Thyroid gland (tissue), 4 donors: ENCODE measurements around the gene WFIKKN1. TPM values are rescaled to one million over a fixed set of nuclear protein-coding genes. Genes with fewer than 3 reads are reported as not detected.

Experiments used
- DNase-seq, 2 donors: peaks; one replicate each; pipeline ENCODE4 v3.0.0-alpha.2; 2019
- H3K27ac ChIP-seq, 3 donors: fragments of 200-600 bp; sonication (generic); 1 replicate in 2 of 3; 2 replicates in 1 of 3; pipeline ENCODE4 v1.5.1; 2016 to 2019; ENCODE audit warnings: mild to moderate bottlenecking in 1 of 3, moderate library complexity in 1 of 3
- H3K27me3 ChIP-seq: fragments of 200-600 bp; sonication (generic); one replicate; pipeline ENCODE4 v1.5.1; 2019
- H3K36me3 ChIP-seq, 2 donors: fragments of 200-600 bp; sonication (generic); one replicate each; pipeline ENCODE4 v1.5.1; 2016 to 2019
- H3K4me1 ChIP-seq, 2 donors: fragments of 200-600 bp; sonication (generic); one replicate each; pipeline ENCODE4 v1.5.1; 2017 to 2019
- H3K4me3 ChIP-seq, 3 donors: fragments of 200-600 bp; sonication (generic); replicated peaks in 1 of 3; 1 replicate in 2 of 3; 2 replicates in 1 of 3; pipeline ENCODE4 v1.5.1; 2016; ENCODE audit warnings: mild to moderate bottlenecking in 1 of 3
- H3K9me3 ChIP-seq: fragments of 200-600 bp; sonication (generic); one replicate; pipeline ENCODE4 v1.5.1; 2017
- CTCF ChIP-seq, 6 experiments: fragments of 200-600 bp in 3 of 6; fragments of 450-650 bp in 3 of 6; sonication (generic) in 3 of 6; IDR thresholded peaks; one replicate each; pipeline ENCODE4 v1.5.1; 2016 to 2019; ENCODE audit warnings: antibody characterized with exemption in 6 of 6, mild to moderate bottlenecking in 2 of 6, inconsistent platforms in 1 of 6, moderate library complexity in 1 of 6
- POLR2A ChIP-seq, 2 donors: fragments of 450-650 bp; IDR thresholded peaks; one replicate each; pipeline ENCODE4 v1.6.1; 2017; ENCODE audit warnings: antibody characterized with exemption in 2 of 2, mild to moderate bottlenecking in 2 of 2, moderate library complexity in 1 of 2
- WGBS, 2 donors: methylation state at CpG; one replicate each; pipeline ENCODE4 v1.1.5; 2017; 5-methylcytosine and 5-hydroxymethylcytosine counted together
- intact Hi-C: fragments of 100-400 bp; cut with DNase I; formaldehyde crosslinking; loops from one replicate; pipeline ENCODE4 v1.15.1; 2023
- total RNA-seq, 4 donors: library from RNA; depleted of rRNA; stranded (reverse); fragments of >200 nt; gene quantifications; one replicate each; pipeline ENCODE4 v1.2.3, GENCODE V29; 2016

WFIKKN1 gene
- total RNA-seq, 4 donors from 2014 or later, result 0.13 to 1.8 (median 0.77) TPM

GRCh38 chr16:647173-647902 is 16.6 kb downstream of the WFIKKN1 start:
- TF ChIP-seq POLR2A (IDR thresholded peaks at IDR 0.05), result no peak
- TF ChIP-seq CTCF (IDR thresholded peaks at IDR 0.05), result no peak
- Histone ChIP-seq H3K27ac (peak overlapping the region in 2 of 3 donors; percentile 71 to 92), H3K4me3 (no peak overlapping the region), H3K27me3 (no peaks in the 10 kb centered on the region), H3K36me3 (peaks cover 0 to 5% of the 10 kb centered on the region in 2 donors), H3K4me1 (peaks cover 51 to 67% of the 10 kb centered on the region in 2 donors), H3K9me3 (no peaks in the 10 kb centered on the region)
- peak; percentile 42 to 48 for DNase-seq
- 79 to 87% methylated on average over 13 of the region's 25 CpGs for WGBS, 2 donors
- intact Hi-C loops, result no loop called here

- Histone ChIP-seq H3K36me3 (peaks cover 0 to 8% of the 10 kb centered on the region in 2 donors), H3K4me3 (peak overlapping the region; percentile 51 to 98 (median 73)), H3K27ac (peak overlapping the region; percentile 71 to 92 (median 91)), H3K27me3 (no peaks in the 10 kb centered on the region), H3K4me1 (peaks cover 43 to 58% of the 10 kb centered on the region in 2 donors), H3K9me3 (no peaks in the 10 kb centered on the region)
- TF ChIP-seq POLR2A (IDR thresholded peaks at IDR 0.05) (no peak), CTCF (IDR thresholded peaks at IDR 0.05) (peak in 4 of 6 experiments; percentile 28 to 51 (median 42))
- WGBS, 2 donors, result 30 to 32% methylated on average over 8 to 18 of the region's 24 CpGs
- peak; percentile 76 to 79 for DNase-seq
- intact Hi-C loops, result no loop called here
These were observed 17.4 kb downstream of the WFIKKN1 start for GRCh38 chr16:648071-648780.

- peaks cover 40 to 52% of the 10 kb centered on the region in 2 donors for H3K4me1 ChIP-seq
- no peaks in the 10 kb centered on the region for H3K9me3 ChIP-seq
- H3K27ac ChIP-seq, result peak within 1 kb of the TSS; percentile 71 to 92 (median 91)
- DNase-seq, result peak; percentile 93
- H3K36me3 ChIP-seq, result peaks cover 0 to 8% of the 10 kb centered on the region in 2 donors
- peak within 1 kb of the TSS; percentile 73 to 98 (median 77) for H3K4me3 ChIP-seq
- TF ChIP-seq CTCF (IDR thresholded peaks at IDR 0.05) (no peak), POLR2A (IDR thresholded peaks at IDR 0.05) (peak; percentile 8 to 56)
- no peaks in the 10 kb centered on the region for H3K27me3 ChIP-seq
- intact Hi-C loops, result no loop called here
- 0 to 3% methylated on average over 1 to 6 of the region's 91 CpGs for WGBS, 2 donors
These were observed 18.2 kb downstream of the WFIKKN1 start, which contains the start of gene WDR90 for GRCh38 chr16:648781-649589. Gene WDR90, plus strand, starts transcription at chr16:649365. Its CDS starts 52 bp downstream, at chr16:649417.

GRCh38 chr16:649631-650030 is 18.8 kb downstream of the WFIKKN1 start:
- 0% methylated on average over 8 of the region's 44 CpGs; no CpG with 5 or more reads in 1 of the 2 donors for WGBS, 2 donors
- intact Hi-C loops, result no loop called here
- peak overlapping the region in 1 of 3 donors; percentile 92 for H3K27ac ChIP-seq
- peaks cover 0 to 8% of the 10 kb centered on the region in 2 donors for H3K36me3 ChIP-seq
- H3K27me3 ChIP-seq, result no peaks in the 10 kb centered on the region
- H3K4me1 ChIP-seq, result peaks cover 40 to 46% of the 10 kb centered on the region in 2 donors
- no peak for TF ChIP-seq CTCF (IDR thresholded peaks at IDR 0.05)
- no peak for TF ChIP-seq POLR2A (IDR thresholded peaks at IDR 0.05)
- H3K9me3 ChIP-seq, result no peaks in the 10 kb centered on the region
- H3K4me3 ChIP-seq, result peak overlapping the region; percentile 73 to 98 (median 77)
- DNase-seq, result no peak
